GM19395 (cell line): Measurements from ENCODE around the gene TUBA1C.
A peak's percentile ranks its signal among the peaks of the same experiment; 100 is the strongest.

Experiments
- ATAC-seq: cut with Tn5 transposase; IDR thresholded peaks from one replicate; pipeline ENCODE4 v1.9.1; 2021; ENCODE audit warnings: mild to moderate bottlenecking, moderate library complexity; ENCODE audit not compliant: unreplicated experiment

TUBA1C gene

GRCh38 chr12:49264873-49265792 is at the start of gene TUBA1C:
Gene TUBA1C, plus strand, starts transcription at chr12:49265082. Its CDS starts 100 bp downstream, at chr12:49265182.
- peak; percentile 73 for ATAC-seq

DNA sequence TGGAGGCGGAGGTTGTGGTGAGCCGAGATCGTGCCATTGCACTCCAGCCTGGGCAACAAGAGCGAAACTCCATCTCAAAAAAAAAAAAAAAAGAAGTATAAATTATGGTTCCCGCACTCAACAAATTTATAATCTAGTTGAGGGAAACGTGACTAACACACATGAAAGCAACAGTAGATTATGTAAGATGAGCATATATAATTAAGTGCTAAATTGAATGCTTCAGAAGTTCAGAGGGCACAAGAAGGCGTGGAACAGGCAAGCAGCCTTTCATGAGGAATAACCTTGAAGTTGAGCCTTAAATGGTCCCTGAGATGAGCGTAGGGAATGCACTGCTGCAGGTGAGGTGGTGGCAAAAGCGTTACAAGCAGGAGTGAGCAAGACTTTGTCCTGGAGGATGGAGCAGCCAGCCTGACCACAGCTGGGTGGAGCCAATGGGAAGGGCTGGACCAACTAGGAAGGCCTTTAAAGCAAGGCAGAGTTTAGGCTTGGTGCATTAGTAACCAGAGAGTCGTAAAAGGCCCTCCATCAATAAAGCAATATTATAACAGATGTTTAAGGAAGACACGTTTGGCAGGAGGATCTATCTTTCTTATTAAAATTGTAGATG is 45.4 kb upstream of the TUBA1C start:
- no peak for ATAC-seq

DNA sequence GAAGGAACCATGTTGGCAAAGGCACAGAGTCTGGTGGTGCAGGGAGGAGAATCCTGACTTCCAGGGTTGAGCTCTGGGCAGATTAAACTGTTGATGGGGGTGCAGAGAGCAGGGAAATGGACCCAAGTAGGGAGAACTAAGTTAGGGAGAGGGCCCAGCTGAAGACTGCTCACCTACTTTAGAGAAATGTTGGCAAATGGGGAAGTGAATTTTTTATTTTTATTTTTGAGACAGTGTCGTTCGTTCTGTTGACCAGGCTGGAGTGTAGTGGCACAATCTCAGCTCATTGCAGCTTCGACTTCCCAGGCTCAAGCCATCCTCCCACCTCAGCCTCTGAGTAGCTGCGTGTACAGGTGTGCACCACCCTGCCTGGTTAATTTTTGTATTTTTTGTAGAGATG is 43.9 kb upstream of the TUBA1C start:
- ATAC-seq: no peak

DNA sequence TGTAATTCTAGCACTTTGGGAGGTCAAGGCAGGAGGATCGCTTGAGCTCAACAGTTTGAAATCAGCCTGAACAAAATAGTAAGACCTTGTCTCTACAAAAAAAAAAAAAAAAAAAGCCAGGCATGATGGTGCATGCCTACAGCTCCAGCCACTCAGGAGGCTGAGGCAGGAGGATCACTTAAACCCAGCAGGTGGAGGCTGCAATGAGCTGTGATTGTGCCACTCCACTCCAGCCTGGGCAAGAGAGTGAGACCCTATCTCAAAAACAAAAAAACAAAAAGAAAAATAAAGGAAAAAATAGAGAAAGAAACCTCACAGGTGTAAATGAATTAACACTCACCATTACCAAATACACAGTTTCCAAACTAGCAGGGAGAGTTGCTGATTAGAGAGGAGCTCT is 41.8 kb upstream of the TUBA1C start:
- no peak for ATAC-seq

GRCh38 chr12:49223590-49224369 is 41.1 kb upstream of the TUBA1C start:
- ATAC-seq: no peak

GRCh38 chr12:49225576-49226166 is 39.2 kb upstream of the TUBA1C start:
- ATAC-seq: no peak

GRCh38 chr12:49227713-49228112 is 37.2 kb upstream of the TUBA1C start:
- ATAC-seq: no peak

- ATAC-seq: no peak
These were observed 36.2 kb upstream of the TUBA1C start for GRCh38 chr12:49228653-49229052.

DNA sequence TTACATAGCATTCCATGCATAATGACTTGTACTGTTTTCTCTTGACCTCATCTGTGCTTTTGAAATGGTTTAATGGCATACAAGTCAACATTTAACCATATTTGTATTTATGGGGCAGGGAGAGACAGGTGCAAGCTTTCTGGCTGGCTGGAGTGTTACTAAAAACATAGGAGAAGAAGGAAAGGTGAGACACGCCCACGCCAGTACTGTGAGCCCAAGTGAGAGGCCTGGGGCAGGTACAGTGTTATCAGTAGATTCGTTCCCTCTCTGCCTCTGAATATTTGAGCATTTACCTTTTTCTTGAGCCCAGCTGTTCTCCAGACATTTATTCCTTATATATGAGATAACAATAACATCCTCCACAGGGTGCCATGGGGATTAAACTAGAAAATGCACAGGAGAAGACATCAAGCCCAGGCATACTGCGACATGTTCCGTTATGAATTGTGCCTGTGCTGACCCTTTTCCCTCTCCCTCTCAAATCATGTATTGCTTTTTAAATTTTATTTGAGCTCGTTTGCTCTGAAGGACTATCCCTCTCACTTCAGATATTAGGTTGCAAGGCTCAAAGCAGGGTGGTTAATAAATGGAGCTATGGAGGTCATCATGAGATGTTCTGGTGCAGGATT is 34.6 kb upstream of the TUBA1C start:
- no peak for ATAC-seq

GRCh38 chr12:49230805-49231194 is 34.1 kb upstream of the TUBA1C start:
- ATAC-seq: no peak

DNA sequence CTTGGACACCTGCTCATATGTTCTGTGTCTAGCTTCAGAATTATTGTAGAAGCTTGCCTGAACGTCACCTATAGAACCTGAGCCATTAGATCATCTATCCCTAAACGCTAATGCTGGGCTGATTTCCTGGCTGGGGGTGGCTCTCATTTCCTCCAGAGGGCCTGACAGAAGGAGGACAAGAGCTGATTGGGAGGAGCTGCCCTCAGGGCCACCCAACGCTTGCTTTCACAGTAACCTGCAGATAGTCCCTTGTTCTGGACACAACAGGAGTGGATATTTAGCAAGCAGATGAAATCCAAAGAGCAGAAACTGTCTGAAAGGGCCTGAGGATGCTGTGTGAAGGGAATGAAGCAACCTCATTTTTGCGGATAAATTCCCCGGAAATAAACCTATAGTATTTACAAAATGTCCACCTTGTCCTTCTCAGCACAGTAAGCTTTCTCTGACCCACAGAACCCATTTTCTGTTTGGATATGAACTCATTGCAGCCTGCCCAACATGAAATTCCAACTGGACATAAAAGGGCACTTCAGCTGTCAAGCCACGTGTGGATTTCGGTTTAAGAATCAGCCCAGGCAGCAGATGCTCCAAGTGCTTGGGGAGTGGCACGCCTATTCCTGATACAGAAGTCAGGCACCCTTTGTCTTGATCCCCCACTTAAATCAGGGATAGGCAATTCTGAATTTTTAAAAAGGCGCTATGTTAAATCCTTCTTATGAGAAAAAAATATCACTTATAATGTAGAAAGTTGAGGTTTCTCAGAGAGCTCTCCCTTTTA is 32.8 kb upstream of the TUBA1C start:
- no peak for ATAC-seq

DNA sequence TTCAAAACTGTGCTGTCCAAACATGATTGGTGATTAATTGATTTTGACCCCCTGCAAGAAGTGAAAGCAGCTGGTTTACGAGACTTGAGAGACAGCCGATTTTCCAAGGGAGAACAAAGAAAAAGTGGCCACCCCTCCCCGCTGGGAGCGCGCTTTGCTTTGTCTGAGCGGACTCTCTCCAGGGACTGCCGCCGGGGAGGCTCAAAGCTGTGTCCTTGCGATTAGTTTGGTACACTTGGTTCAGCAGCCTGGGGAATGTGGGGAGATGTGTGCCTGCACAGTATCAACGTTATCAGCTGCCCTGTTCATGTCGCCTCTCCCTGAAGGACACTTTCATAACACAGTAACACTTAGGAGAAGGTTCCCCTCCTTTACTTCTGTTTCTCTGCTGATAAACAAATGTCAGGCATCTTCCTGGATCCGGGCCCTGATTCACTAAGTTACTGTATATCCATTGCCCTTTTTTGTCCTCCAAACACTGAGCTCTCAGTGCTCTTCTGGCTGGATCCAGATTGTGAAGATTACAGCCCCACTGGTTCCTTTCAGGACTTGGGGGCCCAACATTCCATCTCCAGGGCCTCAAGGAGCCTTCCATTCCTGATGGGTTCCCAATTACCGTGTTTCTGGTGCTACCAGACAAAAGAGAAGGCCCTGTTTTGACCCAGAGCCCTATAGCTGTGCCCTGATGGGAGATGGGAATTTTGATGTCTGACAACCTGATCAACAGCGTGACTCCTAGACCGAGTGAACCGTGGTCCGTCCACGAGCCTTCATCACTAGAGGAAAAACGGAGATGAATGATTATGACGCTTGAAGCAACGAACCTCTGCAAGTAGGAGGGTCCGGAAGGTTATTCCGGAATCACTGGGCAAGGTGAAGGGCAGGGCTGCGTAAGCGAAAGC is 31.7 kb upstream of the TUBA1C start:
- no peak for ATAC-seq

- ATAC-seq: no peak
These were observed 30.9 kb upstream of the TUBA1C start for GRCh38 chr12:49233842-49234526.

DNA sequence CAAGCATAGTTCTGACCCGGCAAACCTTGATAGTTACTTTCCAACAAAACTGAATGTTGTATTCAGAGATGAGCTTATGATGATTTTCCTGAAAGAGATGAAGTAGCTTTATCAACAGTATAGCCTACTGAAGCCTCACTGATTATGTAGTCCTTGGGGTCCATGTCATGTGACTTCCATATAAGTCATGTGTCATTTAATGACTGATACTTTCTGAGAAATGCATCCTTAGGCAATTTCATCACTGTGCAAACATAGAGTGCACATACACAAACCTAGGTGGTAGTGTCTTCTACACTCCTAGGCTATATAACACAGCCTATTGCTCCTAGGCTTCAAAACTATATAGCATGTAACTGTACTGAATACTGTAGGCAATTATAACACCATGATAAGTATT is 28.5 kb upstream of the TUBA1C start:
- no peak for ATAC-seq

GRCh38 chr12:49243631-49244030 is 21.3 kb upstream of the TUBA1C start:
- no peak for ATAC-seq

DNA sequence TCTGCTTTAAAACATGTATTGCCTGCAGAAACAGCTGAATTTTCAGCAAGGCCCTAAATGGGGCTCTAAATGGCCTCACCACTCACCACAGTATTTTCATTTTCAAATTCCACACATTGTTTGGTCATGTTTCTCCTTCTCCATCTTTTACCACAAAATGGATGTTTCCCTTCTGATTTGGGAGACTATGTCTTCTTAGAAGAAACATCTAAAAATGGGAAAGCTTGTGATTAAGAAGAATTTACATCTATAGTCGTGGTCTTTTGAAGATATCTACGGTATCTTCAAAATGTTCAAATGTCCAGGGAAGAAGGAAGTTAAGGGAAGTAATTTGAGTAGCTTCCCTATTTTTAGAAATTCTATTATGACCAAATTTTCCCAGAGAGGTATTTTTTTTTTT is 20.7 kb upstream of the TUBA1C start:
- no peak for ATAC-seq

GRCh38 chr12:49251357-49251756 is 13.5 kb upstream of the TUBA1C start:
- no peak for ATAC-seq

DNA sequence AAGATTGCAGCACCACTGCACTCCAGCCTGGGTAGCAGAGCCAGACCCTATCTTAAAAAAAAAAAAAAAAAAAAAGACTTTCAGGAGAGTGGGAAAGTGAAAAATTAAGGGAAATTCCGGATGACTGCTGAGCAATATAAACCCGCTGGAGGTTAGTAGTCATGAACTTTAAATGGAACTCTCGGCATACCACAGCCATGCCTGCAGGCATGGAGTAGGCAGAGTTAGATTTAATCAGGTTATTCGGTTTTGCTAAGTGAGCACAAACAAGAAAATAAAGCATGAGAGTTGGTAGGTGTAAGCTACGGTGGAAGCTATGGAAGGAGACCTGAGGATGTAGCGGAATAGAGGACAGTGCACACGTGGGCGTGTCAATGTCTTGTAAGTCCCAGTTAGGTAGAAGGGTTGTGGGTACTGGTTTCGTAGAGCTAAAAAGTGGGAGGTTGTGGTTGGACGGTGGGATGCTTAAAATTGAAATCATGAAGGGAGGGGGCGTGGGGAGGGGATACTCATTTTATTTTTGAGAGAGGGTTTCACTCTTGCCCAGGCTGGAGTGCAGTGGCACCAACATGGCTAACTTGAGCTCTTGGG is 11.8 kb upstream of the TUBA1C start:
- no peak for ATAC-seq
